K562 (cell line): ENCODE data around the gene CHN1. TPM values are rescaled to one million over a fixed set of nuclear protein-coding genes. Genes with fewer than 3 reads are reported as not detected.

Experiments used
- ATAC-seq: fragments of 200-7000 bp; cut with Tn5 transposase; 3 replicates; pipeline ENCODE4 v1.9.1; 2020; ENCODE audit warnings: moderate library complexity
- BruUV-seq: library from RNA; stranded (reverse); fragments of 400-500 nt; replicated peaks from 2 replicates; lab custom pipeline; 2021; lab: Mats Ljungman, UMichigan
- CTCF ChIA-PET: fragments of 300-600 bp; formaldehyde crosslinking; extraction: SDS; loops from one replicate; lab custom pipeline; 2021; ENCODE audit warnings: low intra/inter-chr PET ratio; lab: Yijun Ruan, JAX
- POLR2A ChIA-PET: fragments of 300-600, 350-650 bp; sonication (Branson Sonifier 250); formaldehyde crosslinking; extraction: SDS; loops from one replicate; lab custom pipeline; 2021; ENCODE audit warnings: antibody characterized with exemption, inconsistent platforms; lab: Yijun Ruan, JAX
- DNase-seq, 4 experiments: peaks; one replicate each; pipeline versions ENCODE4 v3.0.0 to v3.0.0-alpha.2; 2011 to 2018; ENCODE audit warnings: low spot score in 3 of 4, mixed read lengths in 3 of 4; ENCODE audit errors: extremely low read depth in 1 of 4
- FAIRE-seq: peaks from 2 replicates; lab custom pipeline; 2011; peaks lifted over from hg19 to GRCh38; lab: Jason Lieb, UNC
- H2AFZ ChIP-seq: 2 replicates; pipeline ENCODE4 v1.6.0; 2011; ENCODE audit warnings: low read depth, low read length, control low read depth, inconsistent platforms
- H3K27ac ChIP-seq: fragments of 200-600 bp; 3 replicates; pipeline ENCODE4 v1.8.0; 2011; ENCODE audit warnings: low read depth, mild to moderate bottlenecking, control low read depth, inconsistent platforms, low read length, moderate library complexity, mixed read lengths; ENCODE audit errors: extremely low read depth
- H3K27me3 ChIP-seq, 2 experiments: fragments of 300-600 bp in 1 of 2; 2 replicates in 1 of 2; 3 replicates in 1 of 2; pipeline versions ENCODE4 v1.6.0 to v1.8.0; 2011; ENCODE audit warnings: inconsistent platforms in 2 of 2, low read length in 2 of 2, mild to moderate bottlenecking in 1 of 2, mixed read lengths in 1 of 2, moderate library complexity in 1 of 2; ENCODE audit not compliant: control insufficient read depth in 2 of 2, insufficient read depth in 2 of 2
- H3K36me3 ChIP-seq: fragments of 300-600 bp; 3 replicates; pipeline ENCODE4 v1.8.0; 2011; ENCODE audit warnings: mild to moderate bottlenecking, low read length, inconsistent platforms; ENCODE audit not compliant: control insufficient read depth, insufficient read depth
- H3K4me1 ChIP-seq, 2 experiments: fragments of 200-600 bp in 1 of 2; replicated peaks in 1 of 2; 2 replicates in 1 of 2; 3 replicates in 1 of 2; pipeline versions ENCODE4 v1.5.1 to v1.8.0; 2011; ENCODE audit warnings: inconsistent platforms in 2 of 2, low read length in 2 of 2, mild to moderate bottlenecking in 1 of 2, mixed read lengths in 1 of 2, moderate library complexity in 1 of 2; ENCODE audit not compliant: control insufficient read depth in 2 of 2, insufficient read depth in 2 of 2
- H3K4me2 ChIP-seq: 2 replicates; pipeline ENCODE4 v1.6.1; 2011; ENCODE audit warnings: low read length, control low read depth, inconsistent platforms, mixed read lengths; ENCODE audit not compliant: insufficient read depth
- H3K4me3 ChIP-seq: fragments of 200-600 bp; sonication (generic), shearing (Covaris generic); 2 replicates; pipeline ENCODE4 v1.5.1; 2016; ENCODE audit warnings: control low read depth, inconsistent platforms
- H3K79me2 ChIP-seq: fragments of 200-600 bp; 3 replicates; pipeline ENCODE4 v1.8.0; 2011; ENCODE audit warnings: low read length, inconsistent platforms; ENCODE audit not compliant: control insufficient read depth, insufficient read depth
- H3K9ac ChIP-seq, 2 experiments: 2 replicates each; pipeline versions ENCODE4 v1.6.0 to v1.6.1; 2011; ENCODE audit warnings: low read depth in 2 of 2, low read length in 2 of 2, control low read depth in 1 of 2, inconsistent platforms in 1 of 2, mild to moderate bottlenecking in 1 of 2, mixed read lengths in 1 of 2; ENCODE audit not compliant: insufficient read depth in 1 of 2
- H3K9me1 ChIP-seq: one replicate; pipeline ENCODE4 v1.6.0; 2011; ENCODE audit warnings: inconsistent platforms, mild to moderate bottlenecking, low read length, moderate library complexity; ENCODE audit not compliant: control insufficient read depth, insufficient read depth
- H3K9me3 ChIP-seq: replicated peaks from 2 replicates; pipeline ENCODE4 v1.5.1; 2011; ENCODE audit warnings: low read depth, low read length, inconsistent platforms; ENCODE audit not compliant: control insufficient read depth, insufficient read depth
- H4K20me1 ChIP-seq: replicated peaks from 2 replicates; pipeline ENCODE4 v1.6.1; 2011; ENCODE audit warnings: low read length, inconsistent platforms, mixed read lengths; ENCODE audit not compliant: control insufficient read depth, insufficient read depth
- EWSR1 ChIP-seq: fragments of 450-650 bp; IDR thresholded peaks from 2 replicates; pipeline ENCODE4 v1.6.1; 2018; ENCODE audit warnings: borderline replicate concordance, mild to moderate bottlenecking, low read depth, moderate library complexity; ENCODE audit not compliant: partially characterized antibody
- FOXJ2 ChIP-seq: fragments of 200-800 bp; sonication (Bioruptor generic); IDR thresholded peaks from 2 replicates; pipeline ENCODE4 v1.6.1; 2016; ENCODE audit warnings: missing genetic modification characterization, missing compliant biosample characterization
- FUS ChIP-seq: fragments of 200-400 bp; formaldehyde crosslinking; optimal IDR thresholded peaks from 2 replicates; pipeline ENCODE3; 2017; ENCODE audit warnings: low read depth, low read length
- HDAC8 ChIP-seq: fragments of 450-650 bp; IDR thresholded peaks from 2 replicates; pipeline ENCODE4 v1.6.1; 2016; ENCODE audit warnings: mild to moderate bottlenecking, missing genetic modification characterization, moderate library complexity, missing compliant biosample characterization
- HNRNPH1 ChIP-seq: fragments of 200-400 bp; formaldehyde crosslinking; optimal IDR thresholded peaks from 2 replicates; pipeline ENCODE3; 2017; ENCODE audit warnings: low read depth, mild to moderate bottlenecking, low read length, moderate library complexity
- ZNF436 ChIP-seq: fragments of 250-450, 450-650 bp; sonication (Bioruptor Pico); formaldehyde crosslinking; IDR thresholded peaks from 2 replicates; pipeline ENCODE4 v1.7.0; 2020; ENCODE audit warnings: mild to moderate bottlenecking
- ZNF551 ChIP-seq: fragments of 250-450 bp; sonication (Bioruptor Pico); IDR thresholded peaks from 2 replicates; pipeline ENCODE4 v1.5.0; 2021; ENCODE audit warnings: mild to moderate bottlenecking, moderate library complexity
- WGBS: fragments of 100-300 bp; shearing (Covaris generic); methylation state at CpG from one replicate; pipeline ENCODE4 v1.1.6; 2016; ENCODE audit warnings: low coverage, mixed read lengths; ENCODE audit not compliant: insufficient coverage; ENCODE audit errors: missing lambda C conversion rate; 5-methylcytosine and 5-hydroxymethylcytosine counted together
- in situ Hi-C: fragments of 300-500 bp; cut with MboI; formaldehyde crosslinking; loops from 4 replicates; pipeline ENCODE4 v1.15.0; 2018; ENCODE audit warnings: inconsistent platforms, mixed read lengths
- intact Hi-C: fragments of 100-400 bp; cut with micrococcal nuclease; formaldehyde crosslinking; loops from 2 replicates; pipeline ENCODE4 v1.14.2; 2022
- polyA plus RNA-seq, 8 experiments: library from polyadenylated mRNA; depleted of rRNA in 4 of 8; stranded (reverse) in 5 of 8; unstranded in 3 of 8; fragments of >200 nt; fragmentation: Nextera tagmentation in 2 of 8; fragmentation: Illumina TruSeq in 1 of 8; extraction: Ambion mirVana in 2 of 8; extraction: Trizol in 1 of 8; gene quantifications; 2 replicates each; pipeline versions ENCODE4 v1.2.1 to v1.2.3, GENCODE V29; 2011 to 2014; ENCODE audit warnings: inconsistent platforms in 1 of 8, missing spikeins in 1 of 8
- total RNA-seq, 7 experiments: library from RNA; depleted of rRNA in 6 of 7; stranded (reverse); fragments of >200 nt in 6 of 7; fragmentation: Illumina TruSeq in 2 of 7; extraction: Trizol in 2 of 7; gene quantifications; 2 replicates each; pipeline versions ENCODE4 v1.2.1 to v1.2.3, GENCODE V29; 2011 to 2021; ENCODE audit warnings: low replicate concordance in 1 of 7
- TF ChIP-seq, protein P1 (sequence below): fragments of 250-450 bp; sonication (Bioruptor Pico); IDR thresholded peaks from 2 replicates; pipeline ENCODE4 v1.5.0; 2021
- TF ChIP-seq, protein P2 (sequence below), 2 experiments: IDR thresholded peaks; 2 replicates each; pipeline ENCODE4 v1.6.1; 2012; ENCODE audit warnings: improper control_type of control experiment in 2 of 2, low read depth in 2 of 2, low read length in 2 of 2, borderline replicate concordance in 1 of 2
- TF ChIP-seq, protein P3 (sequence below): fragments of 450-650 bp; formaldehyde crosslinking; IDR thresholded peaks from 2 replicates; pipeline ENCODE4 v1.4.0; 2020; ENCODE audit warnings: mild to moderate bottlenecking
- TF ChIP-seq, protein P4 (sequence below): fragments of 200-800 bp; sonication (Bioruptor generic); IDR thresholded peaks from 2 replicates; pipeline ENCODE4 v1.6.1; 2017; ENCODE audit warnings: missing genetic modification characterization, missing compliant biosample characterization
- TF ChIP-seq, protein P5 (sequence below): IDR thresholded peaks from 2 replicates; pipeline ENCODE4 v1.6.1; 2011; ENCODE audit not compliant: insufficient read length; ENCODE audit errors: extremely low read depth
- TF ChIP-seq, protein P6 (sequence below): sonication (generic); formaldehyde crosslinking; IDR thresholded peaks from 2 replicates; pipeline ENCODE4 v1.8.0; 2022; ENCODE audit warnings: mild to moderate bottlenecking, missing genetic modification reagents

CHN1 gene
- total and polyA plus RNA-seq, 9 of the 15 experiments (the other 6 are each of a cell fraction or from before 2014, with no cell fraction given), result 0.17 to 2.0 (median 0.87) TPM

DNA sequence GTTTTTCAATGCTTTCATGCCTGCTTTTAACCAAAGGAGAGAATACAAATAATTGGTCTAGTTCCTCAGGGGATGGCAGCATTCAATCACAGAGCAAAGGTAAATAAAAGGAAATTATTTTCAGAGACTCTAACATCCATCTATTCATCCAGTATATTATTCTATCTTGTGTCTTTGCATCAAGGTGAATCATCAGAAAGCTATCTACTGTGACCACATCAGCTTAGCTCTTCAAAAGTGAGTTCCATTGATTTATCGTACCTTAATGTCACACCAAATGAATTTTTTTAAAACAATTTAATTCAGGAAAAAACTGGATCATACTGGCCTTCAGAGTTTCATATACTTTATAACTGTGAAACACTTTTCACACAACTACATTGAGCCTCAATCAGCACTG lies 66.1 kb downstream of the CHN1 start (continued):
- TF ChIP-seq, protein P1, sequence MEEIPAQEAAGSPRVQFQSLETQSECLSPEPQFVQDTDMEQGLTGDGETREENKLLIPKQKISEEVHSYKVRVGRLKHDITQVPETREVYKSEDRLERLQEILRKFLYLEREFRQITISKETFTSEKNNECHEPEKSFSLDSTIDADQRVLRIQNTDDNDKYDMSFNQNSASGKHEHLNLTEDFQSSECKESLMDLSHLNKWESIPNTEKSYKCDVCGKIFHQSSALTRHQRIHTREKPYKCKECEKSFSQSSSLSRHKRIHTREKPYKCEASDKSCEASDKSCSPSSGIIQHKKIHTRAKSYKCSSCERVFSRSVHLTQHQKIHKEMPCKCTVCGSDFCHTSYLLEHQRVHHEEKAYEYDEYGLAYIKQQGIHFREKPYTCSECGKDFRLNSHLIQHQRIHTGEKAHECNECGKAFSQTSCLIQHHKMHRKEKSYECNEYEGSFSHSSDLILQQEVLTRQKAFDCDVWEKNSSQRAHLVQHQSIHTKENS (CRISPR knock-in tag), result no peak

DNA sequence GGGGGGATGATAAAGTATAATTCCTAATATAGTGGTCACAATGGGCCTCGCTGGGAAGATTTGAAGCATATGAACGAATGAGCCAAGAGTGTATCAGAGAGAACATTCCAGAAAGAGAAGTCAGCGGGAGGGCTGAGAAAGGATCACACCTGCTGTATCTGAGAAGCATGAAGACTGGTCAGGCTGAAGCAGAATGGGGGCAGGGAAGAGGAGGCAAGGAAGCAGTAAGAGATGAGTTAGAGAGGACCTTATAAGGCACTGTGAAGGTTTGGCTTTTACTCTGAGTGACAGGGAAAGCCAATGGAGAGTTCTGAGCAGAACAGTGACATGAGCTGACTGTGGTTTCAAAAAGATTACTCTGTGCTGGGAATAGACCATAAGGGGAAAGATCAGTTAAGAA lies 73.5 kb downstream of the CHN1 start:
- intact Hi-C loops (no loop called here), in situ Hi-C loops (no loop called here)
- FAIRE-seq, result no peak
- no peak for ATAC-seq
- no peak overlapping the region for H3K27ac ChIP-seq
- no TSS peak for BruUV-seq
- DNase-seq, result no peak
- H3K79me2 ChIP-seq, result no peaks in the 10 kb centered on the region
- ChIA-PET POLR2A (no interaction called here), CTCF (no interaction called here)
- no peak overlapping the region for H3K4me2 ChIP-seq
- H3K36me3 ChIP-seq, result no peaks in the 10 kb centered on the region
- H3K4me1 ChIP-seq, result no peaks in the 10 kb centered on the region
- no peak overlapping the region for H2AFZ ChIP-seq
- no peaks in the 10 kb centered on the region for H3K9me1 ChIP-seq
- no peak overlapping the region for H3K9ac ChIP-seq
- H3K4me3 ChIP-seq, result no peak overlapping the region
- H4K20me1 ChIP-seq, result no peaks in the 10 kb centered on the region
- H3K27me3 ChIP-seq, result peaks cover 0 to 6% of the 10 kb centered on the region in 2 experiments; a peak in 2 of 5 replicates
- 3% methylated on average over 3 of the region's 3 CpGs for WGBS
- H3K9me3 ChIP-seq, result no peaks in the 10 kb centered on the region
- no peak for TF ChIP-seq ZNF551 (CRISPR knock-in tag)
- TF ChIP-seq, protein P2, sequence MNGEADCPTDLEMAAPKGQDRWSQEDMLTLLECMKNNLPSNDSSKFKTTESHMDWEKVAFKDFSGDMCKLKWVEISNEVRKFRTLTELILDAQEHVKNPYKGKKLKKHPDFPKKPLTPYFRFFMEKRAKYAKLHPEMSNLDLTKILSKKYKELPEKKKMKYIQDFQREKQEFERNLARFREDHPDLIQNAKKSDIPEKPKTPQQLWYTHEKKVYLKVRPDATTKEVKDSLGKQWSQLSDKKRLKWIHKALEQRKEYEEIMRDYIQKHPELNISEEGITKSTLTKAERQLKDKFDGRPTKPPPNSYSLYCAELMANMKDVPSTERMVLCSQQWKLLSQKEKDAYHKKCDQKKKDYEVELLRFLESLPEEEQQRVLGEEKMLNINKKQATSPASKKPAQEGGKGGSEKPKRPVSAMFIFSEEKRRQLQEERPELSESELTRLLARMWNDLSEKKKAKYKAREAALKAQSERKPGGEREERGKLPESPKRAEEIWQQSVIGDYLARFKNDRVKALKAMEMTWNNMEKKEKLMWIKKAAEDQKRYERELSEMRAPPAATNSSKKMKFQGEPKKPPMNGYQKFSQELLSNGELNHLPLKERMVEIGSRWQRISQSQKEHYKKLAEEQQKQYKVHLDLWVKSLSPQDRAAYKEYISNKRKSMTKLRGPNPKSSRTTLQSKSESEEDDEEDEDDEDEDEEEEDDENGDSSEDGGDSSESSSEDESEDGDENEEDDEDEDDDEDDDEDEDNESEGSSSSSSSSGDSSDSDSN (IDR thresholded peaks at IDR 0.05; ENCODE audit: borderline replicate concordance in 1 of 2, low read depth in 2 of 2, low read length in 2 of 2), result no peak
- TF ChIP-seq, protein P3, sequence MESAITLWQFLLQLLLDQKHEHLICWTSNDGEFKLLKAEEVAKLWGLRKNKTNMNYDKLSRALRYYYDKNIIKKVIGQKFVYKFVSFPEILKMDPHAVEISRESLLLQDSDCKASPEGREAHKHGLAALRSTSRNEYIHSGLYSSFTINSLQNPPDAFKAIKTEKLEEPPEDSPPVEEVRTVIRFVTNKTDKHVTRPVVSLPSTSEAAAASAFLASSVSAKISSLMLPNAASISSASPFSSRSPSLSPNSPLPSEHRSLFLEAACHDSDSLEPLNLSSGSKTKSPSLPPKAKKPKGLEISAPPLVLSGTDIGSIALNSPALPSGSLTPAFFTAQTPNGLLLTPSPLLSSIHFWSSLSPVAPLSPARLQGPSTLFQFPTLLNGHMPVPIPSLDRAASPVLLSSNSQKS, result no peak
- TF ChIP-seq HDAC8 (tag), result no peak
- TF ChIP-seq, protein P4, sequence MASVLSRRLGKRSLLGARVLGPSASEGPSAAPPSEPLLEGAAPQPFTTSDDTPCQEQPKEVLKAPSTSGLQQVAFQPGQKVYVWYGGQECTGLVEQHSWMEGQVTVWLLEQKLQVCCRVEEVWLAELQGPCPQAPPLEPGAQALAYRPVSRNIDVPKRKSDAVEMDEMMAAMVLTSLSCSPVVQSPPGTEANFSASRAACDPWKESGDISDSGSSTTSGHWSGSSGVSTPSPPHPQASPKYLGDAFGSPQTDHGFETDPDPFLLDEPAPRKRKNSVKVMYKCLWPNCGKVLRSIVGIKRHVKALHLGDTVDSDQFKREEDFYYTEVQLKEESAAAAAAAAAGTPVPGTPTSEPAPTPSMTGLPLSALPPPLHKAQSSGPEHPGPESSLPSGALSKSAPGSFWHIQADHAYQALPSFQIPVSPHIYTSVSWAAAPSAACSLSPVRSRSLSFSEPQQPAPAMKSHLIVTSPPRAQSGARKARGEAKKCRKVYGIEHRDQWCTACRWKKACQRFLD, result no peak
- TF ChIP-seq, protein P5, sequence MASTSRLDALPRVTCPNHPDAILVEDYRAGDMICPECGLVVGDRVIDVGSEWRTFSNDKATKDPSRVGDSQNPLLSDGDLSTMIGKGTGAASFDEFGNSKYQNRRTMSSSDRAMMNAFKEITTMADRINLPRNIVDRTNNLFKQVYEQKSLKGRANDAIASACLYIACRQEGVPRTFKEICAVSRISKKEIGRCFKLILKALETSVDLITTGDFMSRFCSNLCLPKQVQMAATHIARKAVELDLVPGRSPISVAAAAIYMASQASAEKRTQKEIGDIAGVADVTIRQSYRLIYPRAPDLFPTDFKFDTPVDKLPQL, result no peak
- no peak for TF ChIP-seq FOXJ2 (tag)
- TF ChIP-seq, protein P6, sequence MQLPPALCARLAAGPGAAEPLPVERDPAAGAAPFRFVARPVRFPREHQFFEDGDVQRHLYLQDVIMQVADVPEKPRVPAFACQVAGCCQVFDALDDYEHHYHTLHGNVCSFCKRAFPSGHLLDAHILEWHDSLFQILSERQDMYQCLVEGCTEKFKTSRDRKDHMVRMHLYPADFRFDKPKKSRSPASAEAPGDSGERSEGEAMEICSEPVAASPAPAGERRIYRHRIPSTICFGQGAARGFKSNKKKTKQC (CRISPR knock-in tag), result no peak
- no peak for TF ChIP-seq FUS
- no peak for TF ChIP-seq HNRNPH1
- TF ChIP-seq ZNF436 (CRISPR knock-in tag), result no peak
- TF ChIP-seq EWSR1, result no peak
